Muscle layer of colon (tissue), 2 donors: ENCODE data around the gene ARF1.

Source experiments
- H3K27ac ChIP-seq: one replicate; pipeline ENCODE4 v1.7.0; 2013; ENCODE audit warnings: low read depth, mild to moderate bottlenecking, low read length, moderate library complexity
- H3K27me3 ChIP-seq, 2 donors: one replicate each; pipeline ENCODE4 v1.7.0; 2013; ENCODE audit warnings: low read length in 2 of 2, mild to moderate bottlenecking in 2 of 2; ENCODE audit not compliant: insufficient read depth in 2 of 2, control insufficient read depth in 1 of 2
- H3K36me3 ChIP-seq: one replicate; pipeline ENCODE4 v1.7.0; 2013; ENCODE audit warnings: mild to moderate bottlenecking, low read length; ENCODE audit not compliant: insufficient read depth
- H3K4me1 ChIP-seq: one replicate; pipeline ENCODE4 v1.7.0; 2013; ENCODE audit warnings: mild to moderate bottlenecking, low read length; ENCODE audit not compliant: insufficient read depth
- H3K4me3 ChIP-seq, 2 donors: one replicate each; pipeline ENCODE4 v1.7.0; 2013; ENCODE audit warnings: low read length in 2 of 2, low read depth in 1 of 2, mild to moderate bottlenecking in 1 of 2, moderate library complexity in 1 of 2
- H3K9ac ChIP-seq: one replicate; pipeline ENCODE4 v1.7.0; 2013; ENCODE audit warnings: low read length
- H3K9me3 ChIP-seq: one replicate; pipeline ENCODE4 v1.7.0; 2013; ENCODE audit warnings: mild to moderate bottlenecking, low read length
- donor health status: abdominal sarcoma.
- donor health status: Adenocarcinoma of cecum.

The ARF1 gene

GRCh38 chr1:228102791-228103620 lies 20.5 kb downstream of the ARF1 start, which contains the start of gene C1orf35:
C1orf35 (minus strand) TSS chr1:228103325; CDS start chr1:228103227, 98 bp downstream.
- peak within 1 kb of the TSS; percentile 53 to 80 for H3K4me3 ChIP-seq
- H3K36me3 ChIP-seq, result peaks cover 43% of the 10 kb centered on the region
- H3K4me1 ChIP-seq, result peaks cover 24% of the 10 kb centered on the region
- no peaks in the 10 kb centered on the region for H3K9me3 ChIP-seq
- peak within 1 kb of the TSS; percentile 77 for H3K27ac ChIP-seq
- H3K9ac ChIP-seq, result no peak within 1 kb of the TSS
- no peaks in the 10 kb centered on the region for H3K27me3 ChIP-seq

GRCh38 chr1:228104526-228105269 lies 22.2 kb downstream of the ARF1 start:
- H3K9me3 ChIP-seq, result no peaks in the 10 kb centered on the region
- H3K9ac ChIP-seq, result no peak overlapping the region
- H3K4me1 ChIP-seq, result peaks cover 32% of the 10 kb centered on the region
- H3K27ac ChIP-seq, result no peak overlapping the region
- H3K4me3 ChIP-seq, result no peak overlapping the region
- peaks cover 26% of the 10 kb centered on the region for H3K36me3 ChIP-seq
- H3K27me3 ChIP-seq, result no peaks in the 10 kb centered on the region

DNA sequence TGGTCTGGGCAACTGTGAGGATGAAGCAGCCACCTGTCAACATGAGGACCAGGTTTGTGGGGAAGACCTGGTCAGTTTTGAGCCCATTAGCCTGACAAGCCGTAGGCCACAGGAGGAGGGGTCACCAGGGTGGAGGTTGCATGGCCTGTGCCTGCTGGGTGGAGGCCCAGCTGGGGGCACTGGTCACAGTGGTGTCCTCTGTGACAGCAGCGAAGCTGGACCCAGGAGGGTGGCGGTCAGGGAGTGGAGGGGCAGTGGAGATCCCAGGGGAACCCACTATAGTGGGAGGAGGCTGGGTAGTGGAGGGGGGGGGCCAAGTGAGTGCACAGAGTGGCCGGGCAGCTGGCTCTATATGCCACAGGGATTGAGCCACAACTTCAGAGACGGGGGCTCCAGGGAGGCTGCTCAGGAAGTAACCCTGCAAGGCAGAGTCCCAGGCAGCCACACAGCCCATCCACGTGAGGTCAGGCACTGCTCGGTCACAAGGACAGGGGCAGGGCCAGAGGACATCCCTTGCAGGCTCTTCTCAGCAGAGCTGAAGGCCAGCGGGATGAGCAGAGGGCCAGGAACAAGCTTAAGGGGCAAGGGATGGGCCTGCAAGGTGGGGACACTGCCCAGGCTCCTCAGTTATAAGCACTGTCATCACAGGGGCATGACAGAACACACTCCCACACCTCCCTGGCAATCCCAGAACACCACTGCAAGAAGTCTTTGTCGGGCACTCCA lies 22.9 kb downstream of the ARF1 start:
- H3K9me3 ChIP-seq, result no peaks in the 10 kb centered on the region
- no peak overlapping the region for H3K9ac ChIP-seq
- H3K4me3 ChIP-seq, result no peak overlapping the region
- peaks cover 38% of the 10 kb centered on the region for H3K4me1 ChIP-seq
- H3K27ac ChIP-seq, result no peak overlapping the region
- H3K36me3 ChIP-seq, result peaks cover 20% of the 10 kb centered on the region
- no peaks in the 10 kb centered on the region for H3K27me3 ChIP-seq

GRCh38 chr1:228105996-228106799 lies 23.7 kb downstream of the ARF1 start:
- Histone ChIP-seq H3K9ac (no peak overlapping the region), H3K4me1 (peaks cover 38% of the 10 kb centered on the region), H3K27me3 (no peaks in the 10 kb centered on the region)

GRCh38 chr1:228106800-228107054 lies 24.2 kb downstream of the ARF1 start:
- no peak overlapping the region for H3K27ac ChIP-seq
- no peaks in the 10 kb centered on the region for H3K9me3 ChIP-seq
- no peak overlapping the region for H3K4me3 ChIP-seq
- H3K4me1 ChIP-seq, result peaks cover 33% of the 10 kb centered on the region
- H3K9ac ChIP-seq, result no peak overlapping the region
- H3K27me3 ChIP-seq, result no peaks in the 10 kb centered on the region
- H3K36me3 ChIP-seq, result peaks cover 12% of the 10 kb centered on the region

More at GRCh38 chr1:228105996-228106799, 23.7 kb downstream of the ARF1 start:
- Histone ChIP-seq H3K27ac (no peak overlapping the region), H3K36me3 (peaks cover 14% of the 10 kb centered on the region), H3K4me3 (no peak overlapping the region), H3K9me3 (no peaks in the 10 kb centered on the region)

- Histone ChIP-seq H3K27ac (no peak overlapping the region), H3K9me3 (no peaks in the 10 kb centered on the region), H3K27me3 (no peaks in the 10 kb centered on the region), H3K36me3 (peaks cover 12% of the 10 kb centered on the region), H3K9ac (no peak overlapping the region), H3K4me3 (no peak overlapping the region), H3K4me1 (peaks cover 30% of the 10 kb centered on the region)
These were observed 25.1 kb downstream of the ARF1 start for GRCh38 chr1:228107636-228108035.

DNA sequence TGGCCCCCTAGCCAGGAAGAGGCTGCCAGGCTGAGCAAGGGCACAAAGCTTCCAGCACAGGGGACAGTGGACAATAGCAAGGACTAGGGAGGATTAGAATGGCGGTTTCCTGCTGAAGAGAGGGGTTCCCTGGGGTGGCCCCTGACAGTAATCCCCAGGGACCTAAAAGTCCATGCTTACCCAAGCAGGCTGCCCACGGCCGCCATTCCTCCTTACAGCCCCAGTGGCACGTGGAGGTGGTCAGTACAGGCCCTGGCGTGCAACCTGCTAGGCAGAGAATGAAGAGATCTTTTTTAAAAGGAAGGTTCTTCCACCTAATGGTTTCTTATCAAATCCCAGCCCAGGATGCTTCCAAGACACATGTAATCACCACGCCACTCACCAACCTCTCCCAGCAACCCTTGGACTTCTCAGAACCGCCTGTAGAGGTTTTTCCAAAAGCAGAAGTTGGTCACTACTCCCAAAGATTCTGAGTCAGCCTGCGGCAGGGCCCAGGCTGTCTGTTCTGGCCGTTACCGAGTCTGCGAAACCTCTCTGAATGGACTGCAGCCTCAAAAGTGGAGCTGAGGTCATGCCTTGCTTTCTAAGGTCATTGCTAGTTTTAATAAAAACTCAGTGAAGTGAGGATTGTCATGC lies 25.7 kb downstream of the ARF1 start:
- H3K27ac ChIP-seq, result peak overlapping the region; percentile 93
- peaks cover 30% of the 10 kb centered on the region for H3K4me1 ChIP-seq
- H3K4me3 ChIP-seq, result peak overlapping the region; percentile 83 to 94
- peak overlapping the region; percentile 98 for H3K9ac ChIP-seq
- peaks cover 12% of the 10 kb centered on the region for H3K36me3 ChIP-seq
- H3K9me3 ChIP-seq, result no peaks in the 10 kb centered on the region
- H3K27me3 ChIP-seq, result no peaks in the 10 kb centered on the region

DNA sequence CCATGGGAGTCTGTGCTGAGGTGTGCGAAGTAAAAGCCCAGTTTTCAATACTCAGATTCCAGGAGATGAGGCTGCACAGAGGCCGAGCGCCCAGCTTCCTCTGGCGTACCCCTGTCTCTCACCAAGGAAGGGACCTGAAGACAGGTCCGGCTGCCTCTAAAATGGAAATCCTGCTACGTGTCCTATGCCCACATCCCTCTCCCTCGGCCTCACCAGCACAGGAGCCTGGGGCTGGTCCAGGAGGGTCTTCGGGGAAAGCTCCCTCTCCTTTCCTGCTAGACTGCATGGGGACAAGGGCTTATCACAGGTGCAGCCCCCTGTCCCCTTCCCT lies 26.2 kb downstream of the ARF1 start:
- Histone ChIP-seq H3K4me3 (peak overlapping the region; percentile 83 to 94), H3K27me3 (no peaks in the 10 kb centered on the region), H3K27ac (peak overlapping the region; percentile 93), H3K9me3 (no peaks in the 10 kb centered on the region), H3K36me3 (peaks cover 12% of the 10 kb centered on the region), H3K4me1 (peaks cover 29% of the 10 kb centered on the region), H3K9ac (peak overlapping the region; percentile 98)

DNA sequence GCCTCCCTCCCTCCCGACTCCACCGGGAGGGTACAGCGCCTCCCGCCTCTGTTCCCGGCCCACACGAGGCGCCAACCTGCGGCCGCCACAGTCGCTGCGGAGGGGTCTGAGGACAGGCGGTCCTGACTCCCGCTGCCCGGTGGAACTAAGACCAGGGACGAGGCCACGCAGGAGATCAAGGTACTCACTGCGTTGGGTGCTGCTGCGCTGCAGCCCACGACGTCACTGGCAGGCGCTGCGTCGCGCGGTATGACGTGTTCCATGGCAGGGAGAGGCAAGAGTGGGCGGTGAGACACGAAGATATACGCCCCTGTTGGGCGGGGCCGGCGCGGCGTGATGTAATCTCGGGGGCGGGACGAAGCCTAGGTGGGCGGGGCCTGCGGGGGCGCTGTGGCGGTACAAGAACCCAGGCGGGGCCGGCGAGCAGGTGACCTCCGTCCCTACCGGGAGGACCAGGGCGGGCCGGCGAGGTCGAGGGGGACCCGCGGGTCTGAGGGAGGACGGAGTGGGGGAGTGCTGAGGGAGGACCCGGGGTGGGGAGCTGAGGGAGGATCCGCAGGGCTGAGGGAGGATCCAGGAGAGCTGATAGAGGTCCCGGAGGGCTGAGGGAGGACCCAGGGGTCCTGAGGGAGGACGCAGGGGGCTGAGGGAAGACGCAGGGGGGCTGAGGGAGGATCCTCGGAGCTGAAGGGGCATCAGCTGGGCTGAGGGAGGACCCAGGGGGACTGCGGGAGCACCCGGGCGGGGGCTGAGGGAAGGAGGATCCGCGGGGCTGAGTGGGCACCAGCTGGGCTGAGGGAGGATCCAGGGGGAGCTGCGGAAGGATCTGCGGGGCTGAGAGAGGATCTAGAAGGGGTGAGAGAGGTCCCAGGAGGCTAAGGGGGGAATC lies 26.8 kb downstream of the ARF1 start, which contains the start of gene MRPL55:
Gene MRPL55 (minus strand): TSS at position 227 of the 889 bp plus-strand sequence. CDS start 1,039 bp downstream, outside the sequence.
- Histone ChIP-seq H3K4me3 (peak within 1 kb of the TSS; percentile 83 to 94), H3K27ac (peak within 1 kb of the TSS; percentile 93), H3K4me1 (peaks cover 23% of the 10 kb centered on the region)

DNA sequence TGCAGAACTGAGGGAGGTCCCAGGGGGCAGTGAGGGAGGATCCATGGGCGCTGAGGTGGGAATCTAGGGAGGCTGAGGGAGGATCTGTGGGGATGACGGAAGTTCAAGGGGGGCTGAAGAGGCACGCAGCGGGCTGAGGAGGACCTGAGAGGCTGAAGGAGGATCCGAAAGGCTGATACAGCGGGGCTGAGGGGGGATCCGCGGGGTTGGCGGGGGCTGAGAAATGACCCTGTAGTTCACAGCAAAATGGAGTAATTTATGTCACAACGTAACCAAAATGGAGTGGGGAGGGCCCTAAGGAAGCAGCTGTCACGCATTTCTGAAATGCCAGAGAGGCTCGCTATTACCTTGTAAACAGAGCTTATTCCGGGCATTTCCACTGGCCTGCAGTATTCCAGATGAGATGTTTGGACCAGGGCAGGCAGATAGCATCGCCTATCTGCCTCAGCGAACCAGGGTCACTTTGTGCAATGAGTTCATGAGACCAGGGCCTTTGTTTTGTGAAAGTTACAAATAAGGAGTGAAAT lies 27.5 kb downstream of the ARF1 start:
- peaks cover 12% of the 10 kb centered on the region for H3K36me3 ChIP-seq
- H3K9me3 ChIP-seq, result no peaks in the 10 kb centered on the region
- peak overlapping the region; percentile 96 for H3K9ac ChIP-seq
- no peaks in the 10 kb centered on the region for H3K27me3 ChIP-seq
- H3K27ac ChIP-seq, result peak overlapping the region; percentile 93
- H3K4me3 ChIP-seq, result peak overlapping the region; percentile 83 to 94
- H3K4me1 ChIP-seq, result peaks cover 20% of the 10 kb centered on the region

More for the DNA sequence above, 26.8 kb downstream of the ARF1 start, which contains the start of gene MRPL55:
- no peaks in the 10 kb centered on the region for H3K27me3 ChIP-seq
- H3K36me3 ChIP-seq, result peaks cover 12% of the 10 kb centered on the region
- H3K9ac ChIP-seq, result peak within 1 kb of the TSS; percentile 98
- H3K9me3 ChIP-seq, result no peaks in the 10 kb centered on the region
